ENCODE data around the gene MTRF1.

MTRF1 gene

GRCh38 chr13:41229356-41229755, 34.0 kb downstream of the MTRF1 start:
- Histone ChIP-seq H4K20me1 (ENCODE audit: insufficient read depth, low read length) (no peaks in the 10 kb centered on the region), H2AFZ (ENCODE audit: low read length) (no peak overlapping the region), H3F3A (ENCODE audit: insufficient read depth, low read length) (no peaks in the 10 kb centered on the region), H3K9ac (ENCODE audit: low read length) (no peak overlapping the region), H3K4me1 (ENCODE audit: insufficient read depth, low read length, severe bottlenecking) (peaks cover 14% of the 10 kb centered on the region), H3K4me3 (ENCODE audit: low read depth, low read length, poor library complexity, severe bottlenecking) (no peak overlapping the region), H3K79me2 (ENCODE audit: insufficient read depth, low read length) (no peaks in the 10 kb centered on the region), H3K27ac (ENCODE audit: low read depth, low read length, poor library complexity, severe bottlenecking) (no peak overlapping the region), H3K36me3 (ENCODE audit: insufficient read depth, low read length) (peaks cover 28% of the 10 kb centered on the region), H3K9me3 (ENCODE audit: low read length) (no peaks in the 10 kb centered on the region), H3K4me2 (ENCODE audit: low read length) (no peak overlapping the region), H3K27me3 (ENCODE audit: insufficient read depth, low read length) (no peaks in the 10 kb centered on the region), H3K9me2 (ENCODE audit: low read depth, low read length) (no peaks in the 10 kb centered on the region)
- no peak for TF ChIP-seq EZH2 (IDR thresholded peaks at IDR 0.05; ENCODE audit: borderline replicate concordance, low read length)
- TF ChIP-seq CTCF (IDR thresholded peaks at IDR 0.05; ENCODE audit: low read length), result no peak

- no peaks in the 10 kb centered on the region for H3K9me3 ChIP-seq (ENCODE audit: low read length)
- no peak overlapping the region for H3K4me3 ChIP-seq (ENCODE audit: low read depth, low read length, poor library complexity, severe bottlenecking)
- no peak overlapping the region for H2AFZ ChIP-seq (ENCODE audit: low read length)
- H3K9ac ChIP-seq (ENCODE audit: low read length), result no peak overlapping the region
- no peaks in the 10 kb centered on the region for H3K4me1 ChIP-seq (ENCODE audit: insufficient read depth, low read length, severe bottlenecking)
- H3K4me2 ChIP-seq (ENCODE audit: low read length), result no peak overlapping the region
- H3K9me2 ChIP-seq (ENCODE audit: low read depth, low read length), result no peaks in the 10 kb centered on the region
- H3K36me3 ChIP-seq (ENCODE audit: insufficient read depth, low read length), result peaks cover 29% of the 10 kb centered on the region; the same call in 1 of the 2 replicates
- no peaks in the 10 kb centered on the region for H3K27me3 ChIP-seq (ENCODE audit: insufficient read depth, low read length)
- H3K79me2 ChIP-seq (ENCODE audit: insufficient read depth, low read length), result no peaks in the 10 kb centered on the region
- no peaks in the 10 kb centered on the region for H4K20me1 ChIP-seq (ENCODE audit: insufficient read depth, low read length)
- no peak overlapping the region for H3K27ac ChIP-seq (ENCODE audit: low read depth, low read length, poor library complexity, severe bottlenecking)
- no peaks in the 10 kb centered on the region for H3F3A ChIP-seq (ENCODE audit: insufficient read depth, low read length)
- TF ChIP-seq EZH2 (IDR thresholded peaks at IDR 0.05; ENCODE audit: borderline replicate concordance, low read length) (no peak), CTCF (IDR thresholded peaks at IDR 0.05; ENCODE audit: low read length) (no peak)
These were observed 39.0 kb downstream of the MTRF1 start for GRCh38 chr13:41224113-41225110.

GRCh38 chr13:41222259-41222852, 41.0 kb downstream of the MTRF1 start:
- no peaks in the 10 kb centered on the region for H4K20me1 ChIP-seq (ENCODE audit: insufficient read depth, low read length)
- no peak overlapping the region for H3K27ac ChIP-seq (ENCODE audit: low read depth, low read length, poor library complexity, severe bottlenecking)
- H2AFZ ChIP-seq (ENCODE audit: low read length), result no peak overlapping the region
- H3K9ac ChIP-seq (ENCODE audit: low read length), result no peak overlapping the region
- no peaks in the 10 kb centered on the region for H3K4me1 ChIP-seq (ENCODE audit: insufficient read depth, low read length, severe bottlenecking)
- H3K9me2 ChIP-seq (ENCODE audit: low read depth, low read length), result no peaks in the 10 kb centered on the region
- H3K36me3 ChIP-seq (ENCODE audit: insufficient read depth, low read length), result peaks cover 27% of the 10 kb centered on the region; the same call in 1 of the 2 replicates
- H3K4me2 ChIP-seq (ENCODE audit: low read length), result no peak overlapping the region
- H3K79me2 ChIP-seq (ENCODE audit: insufficient read depth, low read length), result no peaks in the 10 kb centered on the region
- H3K9me3 ChIP-seq (ENCODE audit: low read length), result no peaks in the 10 kb centered on the region
- H3F3A ChIP-seq (ENCODE audit: insufficient read depth, low read length), result no peaks in the 10 kb centered on the region
- H3K4me3 ChIP-seq (ENCODE audit: low read depth, low read length, poor library complexity, severe bottlenecking), result no peak overlapping the region
- TF ChIP-seq CTCF (IDR thresholded peaks at IDR 0.05; ENCODE audit: low read length) (peak; percentile 86), EZH2 (IDR thresholded peaks at IDR 0.05; ENCODE audit: borderline replicate concordance, low read length) (no peak)
- H3K27me3 ChIP-seq (ENCODE audit: insufficient read depth, low read length), result no peaks in the 10 kb centered on the region

Measured in OCI-LY1 (cell line).